Measurements from ENCODE around the gene CITED1.

CITED1 gene

GRCh38 chrX:72280321-72280845 is 25.3 kb downstream of the CITED1 start:
- Histone ChIP-seq H3K9me3 (ENCODE audit: control extremely low read depth in 1 of 5, control insufficient read depth in 4 of 5, insufficient read depth in 2 of 5, low read depth in 1 of 5, low read length in 4 of 5) (no peaks in the 10 kb centered on the region), H3K27ac (ENCODE audit: insufficient read depth in 1 of 2, low read depth in 1 of 2, low read length in 2 of 2, poor library complexity in 1 of 2, severe bottlenecking in 2 of 2) (no peak overlapping the region), H3K36me3 (ENCODE audit: control insufficient read depth in 4 of 4, insufficient read depth in 4 of 4, low read length in 3 of 4) (peaks cover 0 to 10% (median 0%) of the 10 kb centered on the region in 4 experiments), H3K27me3 (replicated peaks in 2 of 5; ENCODE audit: control insufficient read depth in 4 of 5, insufficient read depth in 5 of 5, low read length in 4 of 5) (peaks cover 0 to 21% (median 0%) of the 10 kb centered on the region in 5 experiments), H3K4me3 (ENCODE audit: control insufficient read depth in 1 of 7, extremely low read depth in 1 of 7, insufficient read depth in 4 of 7, low read depth in 2 of 7, low read length in 6 of 7) (no peak overlapping the region), H3K4me1 (ENCODE audit: control extremely low read depth in 1 of 4, control insufficient read depth in 4 of 4, insufficient read depth in 4 of 4, low read length in 3 of 4) (peaks cover 2 to 13% (median 9%) of the 10 kb centered on the region in 4 experiments)
- CTCF ChIA-PET, result interaction anchor here (1.1 kb wide), 1 partner anchor 14 kb away, joined by 3 read pairs; no protein-coding TSS in a partner anchor
- DNase-seq, result no peak
- POLR2A ChIA-PET, result no interaction called here
- 87% methylated on average over 5 of the region's 5 CpGs for WGBS (ENCODE audit: insufficient coverage)

GRCh38 chrX:72276478-72276953 is 29.2 kb downstream of the CITED1 start:
- POLR2A ChIA-PET, result interaction anchor here (1.2 to 1.6 kb wide), 2 partner anchors 8 to 19 kb away, joined by 4 to 7 read pairs; no protein-coding TSS in a partner anchor
- 2% methylated on average over 17 of the region's 18 CpGs for WGBS (ENCODE audit: insufficient coverage)

GRCh38 chrX:72274526-72274925 is 31.2 kb downstream of the CITED1 start:
- Histone ChIP-seq H3K27ac (ENCODE audit: insufficient read depth in 1 of 2, low read depth in 1 of 2, low read length in 2 of 2, poor library complexity in 1 of 2, severe bottlenecking in 2 of 2) (no peak overlapping the region), H3K36me3 (ENCODE audit: control insufficient read depth in 4 of 4, insufficient read depth in 4 of 4, low read length in 3 of 4) (peaks cover 10 to 66% (median 43%) of the 10 kb centered on the region in 4 experiments), H3K27me3 (replicated peaks in 2 of 5; ENCODE audit: control insufficient read depth in 4 of 5, insufficient read depth in 5 of 5, low read length in 4 of 5) (peaks cover 0 to 12% (median 0%) of the 10 kb centered on the region in 5 experiments), H3K9me3 (ENCODE audit: control extremely low read depth in 1 of 5, control insufficient read depth in 4 of 5, insufficient read depth in 2 of 5, low read depth in 1 of 5, low read length in 4 of 5) (no peaks in the 10 kb centered on the region), H3K4me3 (ENCODE audit: control insufficient read depth in 1 of 7, extremely low read depth in 1 of 7, insufficient read depth in 4 of 7, low read depth in 2 of 7, low read length in 6 of 7) (peak overlapping the region in 2 of 7 experiments; percentile 28 to 90), H3K4me1 (ENCODE audit: control extremely low read depth in 1 of 4, control insufficient read depth in 4 of 4, insufficient read depth in 4 of 4, low read length in 3 of 4) (peaks cover 2 to 28% (median 25%) of the 10 kb centered on the region in 4 experiments)
- ChIA-PET POLR2A (no interaction called here), CTCF (no interaction called here)
- no peak for DNase-seq
- WGBS (ENCODE audit: insufficient coverage), result 80% methylated on average over 4 of the region's 5 CpGs

More at GRCh38 chrX:72276478-72276953, 29.2 kb downstream of the CITED1 start:
- Histone ChIP-seq H3K9me3 (ENCODE audit: control extremely low read depth in 1 of 5, control insufficient read depth in 4 of 5, insufficient read depth in 2 of 5, low read depth in 1 of 5, low read length in 4 of 5) (no peaks in the 10 kb centered on the region), H3K27me3 (replicated peaks in 2 of 5; ENCODE audit: control insufficient read depth in 4 of 5, insufficient read depth in 5 of 5, low read length in 4 of 5) (peaks cover 0 to 12% (median 0%) of the 10 kb centered on the region in 5 experiments), H3K36me3 (ENCODE audit: control insufficient read depth in 4 of 4, insufficient read depth in 4 of 4, low read length in 3 of 4) (peaks cover 7 to 49% (median 32%) of the 10 kb centered on the region in 4 experiments), H3K4me1 (ENCODE audit: control extremely low read depth in 1 of 4, control insufficient read depth in 4 of 4, insufficient read depth in 4 of 4, low read length in 3 of 4) (peaks cover 2 to 28% (median 21%) of the 10 kb centered on the region in 4 experiments), H3K4me3 (ENCODE audit: control insufficient read depth in 1 of 7, extremely low read depth in 1 of 7, insufficient read depth in 4 of 7, low read depth in 2 of 7, low read length in 6 of 7) (peak overlapping the region; percentile 53 to 97 (median 86)), H3K27ac (ENCODE audit: insufficient read depth in 1 of 2, low read depth in 1 of 2, low read length in 2 of 2, poor library complexity in 1 of 2, severe bottlenecking in 2 of 2) (peak overlapping the region; percentile 94 to 97)
- CTCF ChIA-PET, result interaction anchor here (0.7 to 1.3 kb wide), 4 partner anchors 8 to 132 kb away, joined by 3 to 7 read pairs (median 4); no protein-coding TSS in a partner anchor
- peak in 1 of 3 donors; percentile 13 for DNase-seq

GRCh38 chrX:72273718-72274117 is 32.0 kb downstream of the CITED1 start:
- H3K27me3 ChIP-seq (replicated peaks in 2 of 5; ENCODE audit: control insufficient read depth in 4 of 5, insufficient read depth in 5 of 5, low read length in 4 of 5), result peaks cover 0 to 8% (median 0%) of the 10 kb centered on the region in 5 experiments
- CTCF ChIA-PET, result no interaction called here
- H3K9me3 ChIP-seq (ENCODE audit: control extremely low read depth in 1 of 5, control insufficient read depth in 4 of 5, insufficient read depth in 2 of 5, low read depth in 1 of 5, low read length in 4 of 5), result no peaks in the 10 kb centered on the region
- H3K36me3 ChIP-seq (ENCODE audit: control insufficient read depth in 4 of 4, insufficient read depth in 4 of 4, low read length in 3 of 4), result peaks cover 13 to 74% (median 47%) of the 10 kb centered on the region in 4 experiments
- H3K4me3 ChIP-seq (ENCODE audit: control insufficient read depth in 1 of 7, extremely low read depth in 1 of 7, insufficient read depth in 4 of 7, low read depth in 2 of 7, low read length in 6 of 7), result no peak overlapping the region
- POLR2A ChIA-PET, result no interaction called here
- no peak for DNase-seq
- WGBS (ENCODE audit: insufficient coverage), result 95% methylated on average over 6 of the region's 6 CpGs
- H3K27ac ChIP-seq (ENCODE audit: insufficient read depth in 1 of 2, low read depth in 1 of 2, low read length in 2 of 2, poor library complexity in 1 of 2, severe bottlenecking in 2 of 2), result no peak overlapping the region
- peaks cover 2 to 28% (median 25%) of the 10 kb centered on the region in 4 experiments for H3K4me1 ChIP-seq (ENCODE audit: control extremely low read depth in 1 of 4, control insufficient read depth in 4 of 4, insufficient read depth in 4 of 4, low read length in 3 of 4)

GRCh38 chrX:72272868-72273267 is 32.8 kb downstream of the CITED1 start:
- WGBS (ENCODE audit: insufficient coverage), result 95% methylated on average over 3 of the region's 3 CpGs
- H3K4me3 ChIP-seq (ENCODE audit: control insufficient read depth in 1 of 7, extremely low read depth in 1 of 7, insufficient read depth in 4 of 7, low read depth in 2 of 7, low read length in 6 of 7), result no peak overlapping the region
- H3K36me3 ChIP-seq (ENCODE audit: control insufficient read depth in 4 of 4, insufficient read depth in 4 of 4, low read length in 3 of 4), result peaks cover 13 to 83% (median 51%) of the 10 kb centered on the region in 4 experiments
- peaks cover 2 to 28% (median 25%) of the 10 kb centered on the region in 4 experiments for H3K4me1 ChIP-seq (ENCODE audit: control extremely low read depth in 1 of 4, control insufficient read depth in 4 of 4, insufficient read depth in 4 of 4, low read length in 3 of 4)
- CTCF ChIA-PET, result no interaction called here
- no peak for DNase-seq
- no peaks in the 10 kb centered on the region for H3K27me3 ChIP-seq (replicated peaks in 2 of 5; ENCODE audit: control insufficient read depth in 4 of 5, insufficient read depth in 5 of 5, low read length in 4 of 5)
- POLR2A ChIA-PET, result no interaction called here
- H3K9me3 ChIP-seq (ENCODE audit: control extremely low read depth in 1 of 5, control insufficient read depth in 4 of 5, insufficient read depth in 2 of 5, low read depth in 1 of 5, low read length in 4 of 5), result no peaks in the 10 kb centered on the region
- H3K27ac ChIP-seq (ENCODE audit: insufficient read depth in 1 of 2, low read depth in 1 of 2, low read length in 2 of 2, poor library complexity in 1 of 2, severe bottlenecking in 2 of 2), result no peak overlapping the region

GRCh38 chrX:72271812-72272211 is 33.9 kb downstream of the CITED1 start:
- Histone ChIP-seq H3K27ac (ENCODE audit: insufficient read depth in 1 of 2, low read depth in 1 of 2, low read length in 2 of 2, poor library complexity in 1 of 2, severe bottlenecking in 2 of 2) (peak overlapping the region in 1 of 2 experiments; percentile 6), H3K4me1 (ENCODE audit: control extremely low read depth in 1 of 4, control insufficient read depth in 4 of 4, insufficient read depth in 4 of 4, low read length in 3 of 4) (peaks cover 2 to 26% (median 25%) of the 10 kb centered on the region in 4 experiments), H3K9me3 (ENCODE audit: control extremely low read depth in 1 of 5, control insufficient read depth in 4 of 5, insufficient read depth in 2 of 5, low read depth in 1 of 5, low read length in 4 of 5) (no peaks in the 10 kb centered on the region), H3K27me3 (replicated peaks in 2 of 5; ENCODE audit: control insufficient read depth in 4 of 5, insufficient read depth in 5 of 5, low read length in 4 of 5) (no peaks in the 10 kb centered on the region), H3K4me3 (ENCODE audit: control insufficient read depth in 1 of 7, extremely low read depth in 1 of 7, insufficient read depth in 4 of 7, low read depth in 2 of 7, low read length in 6 of 7) (no peak overlapping the region), H3K36me3 (ENCODE audit: control insufficient read depth in 4 of 4, insufficient read depth in 4 of 4, low read length in 3 of 4) (peaks cover 13 to 87% (median 58%) of the 10 kb centered on the region in 4 experiments)
- DNase-seq, result no peak
- CTCF ChIA-PET, result no interaction called here
- POLR2A ChIA-PET, result no interaction called here
- WGBS (ENCODE audit: insufficient coverage), result 83% methylated on average over 3 of the region's 3 CpGs

GRCh38 chrX:72271091-72271788 is 34.5 kb downstream of the CITED1 start:
- Histone ChIP-seq H3K4me3 (ENCODE audit: control insufficient read depth in 1 of 7, extremely low read depth in 1 of 7, insufficient read depth in 4 of 7, low read depth in 2 of 7, low read length in 6 of 7) (no peak overlapping the region), H3K4me1 (ENCODE audit: control extremely low read depth in 1 of 4, control insufficient read depth in 4 of 4, insufficient read depth in 4 of 4, low read length in 3 of 4) (peaks cover 2 to 25% (median 24%) of the 10 kb centered on the region in 4 experiments), H3K9me3 (ENCODE audit: control extremely low read depth in 1 of 5, control insufficient read depth in 4 of 5, insufficient read depth in 2 of 5, low read depth in 1 of 5, low read length in 4 of 5) (no peaks in the 10 kb centered on the region), H3K36me3 (ENCODE audit: control insufficient read depth in 4 of 4, insufficient read depth in 4 of 4, low read length in 3 of 4) (peaks cover 13 to 85% (median 58%) of the 10 kb centered on the region in 4 experiments), H3K27me3 (replicated peaks in 2 of 5; ENCODE audit: control insufficient read depth in 4 of 5, insufficient read depth in 5 of 5, low read length in 4 of 5) (no peaks in the 10 kb centered on the region), H3K27ac (ENCODE audit: insufficient read depth in 1 of 2, low read depth in 1 of 2, low read length in 2 of 2, poor library complexity in 1 of 2, severe bottlenecking in 2 of 2) (no peak overlapping the region)
- CTCF ChIA-PET, result no interaction called here
- 82% methylated on average over 1 of the region's 3 CpGs for WGBS (ENCODE audit: insufficient coverage)
- POLR2A ChIA-PET, result no interaction called here
- no peak for DNase-seq
